CD4-positive, alpha-beta T cell treated with Interferon alpha-2 for 1 hour (primary cell): ENCODE data around the gene TOB1.
"Not testable (repeated sequence)": the region's sequence is repeated elsewhere in the genome, so short reads cannot be mapped to it uniquely, and the experiment has no call there.

Experiments
- DNase-seq, 2 donors: peaks; one replicate each; pipeline ENCODE4 v3.0.0-alpha.2; 2020 to 2022

TOB1 gene

DNA sequence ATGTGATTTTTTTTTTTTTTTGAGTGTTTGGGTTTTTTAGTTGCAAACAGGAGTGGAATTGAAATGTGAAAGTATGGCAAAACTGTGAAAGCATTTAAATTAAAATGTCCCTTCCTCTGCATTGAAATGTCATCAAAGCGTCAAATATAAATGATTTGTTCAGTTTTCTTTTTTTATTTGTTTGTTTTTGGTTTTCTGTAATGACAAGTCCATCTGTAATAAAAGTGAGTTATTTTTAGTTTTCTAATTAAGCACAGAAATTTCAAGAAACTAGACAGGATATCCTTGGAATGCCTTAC, 1.9 kb upstream of the TOB1 start:
- no peak for DNase-seq

DNA sequence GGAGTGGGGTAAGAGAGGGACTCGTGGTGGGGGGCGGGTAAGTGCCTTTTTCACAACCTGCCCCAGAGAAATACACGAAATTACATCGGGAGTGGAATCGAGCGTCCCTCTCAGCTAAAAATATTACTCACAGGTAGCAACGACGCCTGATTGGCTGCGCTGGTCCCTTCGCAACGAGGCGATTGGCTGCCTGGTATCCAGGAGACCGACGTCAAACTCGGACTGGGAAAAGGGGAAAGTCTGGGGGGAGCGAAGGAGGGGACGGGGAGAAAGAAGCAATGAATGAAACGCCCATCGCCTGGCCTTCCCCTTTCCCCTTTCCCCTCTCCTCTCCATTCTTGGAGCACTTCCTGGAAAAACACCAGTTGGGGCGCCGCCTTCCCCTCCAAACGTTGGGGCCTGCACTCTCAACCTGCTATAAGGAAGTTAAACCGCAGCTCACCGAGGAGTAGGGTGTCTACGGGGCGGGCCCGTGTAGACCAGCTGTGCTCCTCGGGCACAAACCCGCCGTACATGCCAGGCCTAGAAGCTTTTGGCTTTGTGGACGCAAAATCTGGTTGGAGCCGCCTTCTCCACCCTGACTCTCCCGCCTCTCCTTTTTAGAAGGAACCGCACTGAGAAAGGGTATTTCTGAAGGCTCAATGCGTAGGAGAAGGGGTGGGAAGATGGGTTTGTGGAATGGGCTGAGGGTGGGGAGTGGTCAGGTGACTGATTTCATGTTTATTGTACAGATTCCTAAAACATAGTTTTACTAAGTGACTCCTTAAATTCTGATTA, 1.4 kb upstream of the TOB1 start:
- peak; percentile 87 to 90 for DNase-seq

DNA sequence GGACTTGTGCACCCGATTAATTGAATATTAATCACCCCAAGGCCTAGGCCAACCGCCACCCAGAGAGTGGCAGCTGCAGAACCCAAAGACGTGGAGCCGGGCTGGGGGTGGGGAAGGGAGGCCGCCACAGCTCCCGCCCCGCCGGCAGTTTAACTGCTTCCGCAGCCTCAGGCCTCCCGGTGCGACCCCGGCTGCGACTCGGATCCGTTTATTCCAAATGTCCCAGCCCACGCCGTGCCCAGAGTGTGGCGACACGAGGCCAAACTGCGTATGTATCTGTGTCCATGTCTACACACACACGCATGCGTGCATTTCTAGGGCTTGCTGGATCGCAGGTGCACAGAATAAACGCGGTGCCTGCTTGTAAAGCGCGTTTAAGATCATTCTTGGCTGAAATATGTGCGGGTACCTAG, 802 bp upstream of the TOB1 start:
- peak in 1 of 2 donors; percentile 62 for DNase-seq

DNA sequence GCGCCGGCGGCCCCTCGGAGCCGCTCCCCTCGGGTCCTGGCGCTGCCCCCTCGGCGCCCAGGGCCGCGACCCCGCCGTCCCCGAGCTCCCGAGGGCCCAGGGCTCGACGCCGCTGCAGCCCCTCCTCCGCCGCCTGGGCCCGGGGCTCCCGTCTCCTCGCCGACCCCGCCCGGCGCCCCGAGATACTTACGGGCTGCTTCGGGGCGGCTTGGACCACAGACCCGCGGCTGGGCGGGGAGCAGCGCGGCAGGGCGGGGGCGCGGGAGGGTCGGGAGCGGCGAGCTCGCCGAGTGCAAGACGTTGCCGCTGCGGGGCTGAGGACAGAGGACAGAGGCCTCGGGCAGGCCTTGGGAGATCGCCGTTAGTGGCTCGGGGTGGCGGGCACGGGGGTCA, 290 bp downstream of the TOB1 start:
- no peak for DNase-seq

DNA sequence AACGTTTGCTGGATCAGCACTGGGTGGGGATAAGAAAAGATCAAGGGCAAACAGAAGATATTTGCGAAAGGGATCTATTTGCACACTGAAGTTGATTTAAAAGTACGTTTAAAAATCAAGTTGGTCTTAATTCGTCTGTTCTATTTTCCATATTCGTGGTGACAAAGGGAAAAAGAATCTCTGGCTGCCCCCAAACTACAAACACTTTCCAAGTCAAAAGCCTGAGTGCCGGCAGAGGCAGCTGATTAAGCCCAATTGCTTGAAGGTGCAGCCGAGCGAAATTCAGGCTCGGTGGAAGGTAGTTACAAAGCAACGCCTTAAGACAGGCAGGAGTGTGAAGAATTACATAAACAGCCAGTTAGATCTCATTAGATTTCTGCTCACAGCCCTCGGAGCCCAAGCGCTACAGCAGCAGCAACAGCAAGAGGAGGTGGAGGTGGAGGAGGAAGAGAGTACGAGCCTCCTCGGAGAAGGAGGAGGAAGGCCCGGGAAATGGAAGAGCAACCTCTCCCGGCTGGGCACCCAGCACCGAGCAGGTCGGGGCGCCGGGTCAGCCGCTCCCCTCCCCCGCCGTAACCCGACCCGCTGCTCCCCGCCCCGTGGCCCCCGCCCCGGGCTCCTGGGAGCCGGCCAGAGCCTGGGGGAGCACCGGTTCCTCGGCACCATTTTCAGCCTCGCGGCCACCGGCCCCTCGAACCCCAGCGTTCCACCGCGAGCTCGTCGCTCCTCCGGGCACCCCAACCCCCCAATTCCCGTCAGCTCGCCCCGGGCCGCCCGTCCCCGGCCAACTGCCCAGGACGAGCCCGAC, 890 bp downstream of the TOB1 start:
- DNase-seq = peak; percentile 43 to 62

DNA sequence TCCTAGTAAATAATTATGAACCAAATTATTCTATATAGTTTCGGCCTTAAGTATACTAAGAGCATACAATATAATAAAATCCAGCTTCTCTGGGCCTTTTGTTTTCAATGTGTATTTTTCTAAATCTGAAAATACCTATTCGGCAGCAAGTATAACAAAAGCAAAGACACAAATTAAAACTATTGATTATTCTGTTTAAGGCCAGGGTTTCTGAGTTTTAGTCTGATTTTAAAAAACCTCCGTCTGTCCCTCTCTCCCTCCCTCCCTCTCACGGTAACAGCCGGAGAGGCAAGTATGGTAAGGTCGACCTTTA, 1.5 kb downstream of the TOB1 start:
- no peak for DNase-seq

DNA sequence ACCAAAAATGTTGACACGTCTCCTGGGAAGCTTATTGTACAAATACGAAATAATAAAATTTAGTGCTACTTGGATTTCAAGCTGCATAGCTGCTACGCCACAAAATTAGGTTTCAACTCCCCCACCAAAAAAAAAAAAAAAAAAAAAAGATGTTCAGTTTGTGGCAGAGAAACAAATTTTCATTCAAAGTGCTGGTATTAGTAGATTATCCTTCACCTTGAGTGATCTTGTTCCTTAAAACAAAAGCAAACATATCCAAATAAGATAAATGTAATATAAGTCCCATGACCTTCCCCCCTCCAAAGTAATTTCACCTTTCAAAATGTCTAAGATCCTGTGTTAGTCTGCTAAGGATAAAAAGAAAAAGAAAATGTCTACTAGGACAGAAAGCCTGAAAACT, 2.2 kb downstream of the TOB1 start:
- DNase-seq = no peak

DNA sequence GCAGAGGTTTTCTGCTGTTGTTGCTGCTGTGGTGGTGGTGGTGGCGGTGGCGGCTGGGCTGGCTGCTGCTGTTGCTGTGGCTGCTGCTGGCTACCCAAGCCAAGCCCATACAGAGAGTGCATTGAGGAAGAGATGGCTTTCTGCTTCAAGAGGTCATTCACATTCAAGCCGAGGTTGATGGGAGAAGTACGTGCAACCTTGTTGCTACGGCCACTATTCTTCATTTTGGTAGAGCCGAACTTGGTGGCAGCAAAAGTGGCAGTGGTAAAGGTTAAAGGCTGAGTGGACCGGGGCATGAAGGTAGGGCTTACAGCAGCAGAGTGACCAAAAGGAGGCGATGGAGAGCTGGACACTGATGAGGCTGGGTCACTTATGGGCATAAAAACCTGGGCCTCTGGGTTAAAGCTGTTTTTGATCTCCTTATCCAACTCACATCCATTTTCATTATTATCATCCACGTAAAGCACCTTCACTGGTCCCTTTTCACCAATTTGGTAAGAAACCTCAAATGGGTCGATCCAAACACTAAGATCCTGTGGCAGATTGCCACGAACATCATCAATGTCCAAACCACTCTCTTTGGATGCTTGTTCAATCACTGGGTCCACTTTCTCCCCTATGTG, 2.8 kb downstream of the TOB1 start:
- peak; percentile 48 to 51 for DNase-seq

DNA sequence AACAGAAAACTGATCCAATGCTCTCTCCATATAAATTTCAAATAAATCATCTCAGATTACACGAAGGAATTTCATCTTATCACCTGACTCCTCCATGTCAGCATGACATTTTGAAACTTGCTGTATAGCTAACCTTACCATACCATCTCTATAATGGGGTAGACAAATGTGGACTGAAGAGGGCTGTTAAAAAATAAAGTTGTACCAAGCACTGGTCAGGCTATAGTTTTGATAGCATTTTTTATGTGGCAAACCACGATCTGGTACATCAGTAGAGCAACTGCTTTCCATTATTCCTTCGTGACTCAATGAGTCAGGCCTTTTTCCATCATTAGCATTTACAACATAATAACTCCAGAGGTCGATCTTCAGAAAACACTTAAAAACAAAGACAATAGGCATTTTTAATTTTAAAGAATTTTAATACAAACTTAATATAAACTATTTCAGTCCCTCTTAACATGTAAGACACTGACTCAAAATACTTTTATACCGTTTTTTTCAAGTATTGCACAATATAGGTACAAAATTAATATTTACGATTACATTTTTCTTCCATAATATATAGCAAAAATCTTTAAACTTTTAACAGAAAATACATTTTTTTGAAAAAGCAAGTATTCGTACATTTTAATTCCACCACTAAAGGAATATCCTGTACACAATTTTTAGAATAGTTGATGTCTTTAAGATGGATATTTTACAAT, 4.2 kb downstream of the TOB1 start:
- no peak for DNase-seq

DNA sequence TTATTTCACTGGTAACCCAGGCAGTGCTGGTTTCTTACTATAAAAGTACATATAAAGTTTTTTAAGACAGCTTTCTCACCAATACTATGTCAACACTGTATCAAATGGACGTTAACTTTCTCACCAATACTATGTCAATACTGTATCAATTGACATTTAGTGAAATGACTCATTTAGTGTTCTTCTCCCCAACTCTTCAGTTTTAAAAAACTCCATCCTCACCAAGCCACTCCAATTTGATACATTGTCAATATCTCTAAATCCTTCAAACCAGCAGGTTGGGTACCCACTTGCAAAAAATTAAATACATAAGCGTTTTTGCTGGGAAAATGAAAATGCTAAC, 4.8 kb downstream of the TOB1 start:
- no peak for DNase-seq

DNA sequence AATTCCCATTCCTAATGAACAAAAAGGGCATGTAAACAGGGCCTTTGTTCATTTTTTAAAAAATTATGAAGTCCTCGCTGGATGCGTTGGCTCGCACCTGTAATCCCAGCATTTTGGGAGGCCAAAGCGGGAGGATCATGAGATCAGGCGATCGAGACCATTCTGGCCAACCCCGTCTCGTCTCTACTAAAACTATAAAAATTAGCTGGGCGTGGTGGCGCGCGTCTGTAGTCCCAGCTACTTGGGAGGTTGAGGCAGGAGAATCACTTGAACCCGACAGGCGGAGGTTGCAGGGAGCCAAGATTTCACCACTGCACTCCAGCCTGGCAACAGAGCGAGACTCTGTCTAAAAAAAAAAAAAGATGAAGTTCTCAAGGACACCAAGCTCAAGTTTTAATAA, 6.4 kb downstream of the TOB1 start:
- DNase-seq = not testable (repeated sequence)

DNA sequence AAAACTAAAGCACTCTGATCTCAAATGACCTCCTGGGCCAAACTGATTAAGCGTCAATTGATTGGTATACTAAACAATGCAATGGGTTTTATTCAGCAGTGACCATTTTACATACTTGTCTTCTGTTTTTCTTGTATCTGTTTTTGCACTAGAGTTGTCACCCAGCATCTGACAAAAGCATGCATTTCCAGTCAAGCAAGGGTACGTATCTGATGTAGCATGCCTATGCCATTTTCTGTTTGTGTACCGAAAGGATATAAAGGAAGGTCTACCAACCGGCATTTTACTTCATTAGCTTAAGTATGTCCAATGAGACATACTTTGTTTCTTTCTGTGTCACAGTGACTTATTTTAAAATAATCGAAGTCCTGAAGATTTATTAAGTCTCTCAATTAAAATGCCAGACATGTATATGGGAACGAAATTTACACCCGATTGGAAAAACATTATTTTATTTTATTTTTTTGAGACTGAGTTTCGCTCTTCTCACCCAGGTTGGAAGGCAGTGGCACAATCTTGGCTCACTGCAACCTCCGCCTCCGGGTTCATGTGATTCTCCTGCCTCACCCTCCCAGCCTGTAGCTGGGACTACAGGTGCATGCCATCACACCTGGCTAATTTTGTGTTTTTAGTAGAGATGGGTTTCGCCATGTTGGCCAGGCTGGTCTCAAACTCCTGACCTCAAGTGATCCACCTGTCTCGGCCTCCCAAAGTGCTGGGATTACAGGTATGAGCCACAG, 7.5 kb downstream of the TOB1 start:
- DNase-seq = no peak

DNA sequence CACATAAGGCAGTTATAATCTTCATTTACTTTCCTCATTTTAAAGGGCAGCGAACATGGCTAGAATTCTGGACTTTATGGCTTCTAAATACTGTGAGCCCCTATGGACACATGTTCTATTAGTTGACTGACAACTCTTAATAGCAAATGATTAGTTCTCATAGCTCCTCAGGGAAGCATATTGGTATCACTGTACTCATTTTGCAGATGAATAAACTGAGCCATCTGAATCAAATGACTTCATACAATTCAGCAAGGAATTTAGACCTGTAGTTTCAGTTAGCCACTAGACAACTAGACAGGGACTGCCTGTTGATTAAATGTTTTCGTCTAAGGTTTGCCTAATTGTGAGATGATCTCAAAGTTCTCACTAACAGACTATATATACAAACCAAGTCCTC, 9.7 kb downstream of the TOB1 start:
- DNase-seq = no peak

DNA sequence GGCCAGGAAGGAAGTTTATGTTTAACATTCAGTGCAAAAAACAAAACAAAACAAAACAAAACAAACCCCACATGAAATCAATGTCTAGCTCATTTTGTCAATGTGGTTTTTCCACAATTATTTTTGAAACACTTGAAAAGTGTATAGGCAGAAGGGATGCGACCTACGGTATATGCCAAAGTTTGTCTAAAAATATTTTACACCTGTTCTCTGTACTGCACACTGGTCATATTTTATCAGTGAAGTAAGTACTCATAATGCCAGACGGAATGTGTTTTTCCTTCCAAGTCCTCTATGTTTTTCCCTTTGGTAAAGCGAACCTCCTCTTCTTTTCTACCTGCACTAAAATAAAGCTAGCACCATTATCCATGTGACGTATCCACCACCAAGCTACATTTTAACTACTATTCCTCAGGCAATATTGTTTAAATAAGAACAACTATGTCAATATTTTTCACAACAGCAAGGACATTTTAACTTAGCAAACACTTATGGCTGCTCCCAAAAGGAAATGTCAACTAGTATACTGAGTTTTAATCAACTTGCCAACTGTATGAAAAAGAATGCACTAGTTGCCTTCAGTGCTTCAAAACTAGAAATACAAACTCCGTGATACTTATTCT, 10.3 kb downstream of the TOB1 start:
- DNase-seq = no peak

DNA sequence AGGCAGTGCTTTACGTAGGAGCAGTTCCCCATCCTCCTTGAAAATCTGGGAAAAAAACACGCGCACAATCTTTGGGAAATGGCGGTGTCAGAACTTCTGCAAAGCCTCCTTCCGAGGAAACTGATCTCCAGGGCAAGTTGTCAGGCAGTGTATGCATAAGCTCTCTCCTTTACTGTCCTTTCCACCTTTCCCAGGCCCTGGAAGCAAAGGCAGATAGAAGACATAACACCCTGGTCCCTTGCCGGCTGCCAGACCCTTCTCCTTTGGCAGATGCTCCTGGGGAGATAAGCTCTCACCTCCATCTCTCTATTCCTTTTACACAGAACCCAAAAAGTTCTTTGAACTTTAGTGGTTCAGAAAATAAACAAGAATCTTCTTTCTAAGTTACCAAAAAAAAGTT, 12.4 kb downstream of the TOB1 start:
- no peak for DNase-seq

DNA sequence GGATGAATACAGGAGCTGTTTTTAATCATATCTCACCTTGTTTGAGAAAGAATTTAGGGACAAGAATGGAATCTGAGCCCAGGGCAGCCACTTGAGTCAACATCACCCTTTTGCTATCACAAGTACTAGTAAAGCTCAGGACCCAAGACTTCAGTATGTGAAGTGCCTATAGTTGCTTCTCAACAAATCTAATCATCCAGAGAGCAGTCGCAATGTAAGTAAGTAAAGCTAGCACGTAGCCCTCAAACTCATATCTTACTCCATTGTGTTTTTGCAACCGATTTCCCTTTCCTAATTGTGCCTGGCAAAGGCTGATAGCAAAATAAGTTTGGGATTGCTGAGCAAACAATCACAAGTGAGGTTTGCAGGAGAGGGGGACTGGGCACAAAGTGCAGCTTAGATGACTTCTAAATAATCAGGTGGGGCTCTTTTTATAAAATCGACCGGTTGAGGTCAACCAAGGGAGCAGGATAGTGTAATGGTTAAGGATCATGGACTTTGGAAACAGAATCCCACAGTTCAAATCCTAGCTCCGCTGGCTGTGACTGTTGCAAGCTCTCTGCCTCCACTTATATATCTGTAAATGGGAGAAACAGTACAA, 13.0 kb downstream of the TOB1 start:
- no peak for DNase-seq

DNA sequence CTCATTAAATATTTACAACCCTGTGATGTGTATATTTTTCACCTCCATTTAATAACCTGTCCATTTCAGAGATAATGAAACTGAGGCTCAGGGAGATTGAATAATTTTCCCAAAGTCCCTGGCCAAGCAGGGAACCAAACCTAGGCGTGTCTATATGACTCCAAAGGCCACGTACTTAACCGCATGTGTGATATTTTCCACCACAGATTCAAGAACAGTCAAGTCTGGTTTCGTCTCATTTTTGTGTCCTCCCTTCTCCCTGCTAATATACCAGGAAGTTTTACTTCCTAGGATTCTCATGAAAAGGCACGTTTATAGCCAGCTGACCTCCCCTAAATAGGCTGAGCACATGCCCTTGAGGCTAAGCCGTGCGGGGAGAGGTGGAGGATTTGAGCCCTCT, 15.5 kb downstream of the TOB1 start:
- no peak for DNase-seq

DNA sequence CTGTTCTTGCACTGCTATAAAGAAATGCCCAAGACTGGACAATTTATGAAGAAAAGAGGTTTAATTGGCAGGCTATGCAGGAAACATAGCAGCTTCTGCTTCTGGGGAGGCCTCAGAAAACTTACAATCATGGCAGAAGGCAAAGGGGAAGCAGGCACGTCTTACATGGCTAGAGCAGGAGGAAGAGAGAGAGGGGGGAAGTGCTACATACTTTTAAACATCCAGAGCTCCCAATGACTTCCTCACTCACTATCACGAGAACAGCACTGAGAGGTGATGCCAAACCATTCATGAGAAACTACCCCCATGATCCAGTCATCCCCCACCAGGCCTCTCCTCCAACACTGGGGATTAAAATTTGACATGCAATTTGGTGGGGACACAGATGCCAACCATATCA, 17.4 kb downstream of the TOB1 start:
- no peak for DNase-seq

DNA sequence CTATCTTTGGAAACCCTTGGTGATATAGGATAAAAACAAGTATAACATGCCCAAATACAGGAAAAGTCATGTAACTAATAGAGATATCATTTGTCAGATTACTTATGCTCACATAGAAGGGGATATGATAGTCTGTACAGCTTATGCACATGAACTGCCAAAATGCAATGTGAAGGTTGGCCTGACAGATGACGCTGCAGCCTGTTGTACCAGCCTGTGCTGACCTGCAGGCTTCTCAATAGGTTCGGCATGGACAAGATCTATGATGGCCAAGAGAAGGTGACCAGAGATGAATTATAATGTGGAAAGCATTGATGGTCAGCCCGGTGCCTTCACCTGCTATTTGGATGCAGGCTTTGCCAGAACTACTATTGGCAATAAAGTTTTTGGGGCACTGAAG, 18.1 kb downstream of the TOB1 start:
- no peak for DNase-seq

DNA sequence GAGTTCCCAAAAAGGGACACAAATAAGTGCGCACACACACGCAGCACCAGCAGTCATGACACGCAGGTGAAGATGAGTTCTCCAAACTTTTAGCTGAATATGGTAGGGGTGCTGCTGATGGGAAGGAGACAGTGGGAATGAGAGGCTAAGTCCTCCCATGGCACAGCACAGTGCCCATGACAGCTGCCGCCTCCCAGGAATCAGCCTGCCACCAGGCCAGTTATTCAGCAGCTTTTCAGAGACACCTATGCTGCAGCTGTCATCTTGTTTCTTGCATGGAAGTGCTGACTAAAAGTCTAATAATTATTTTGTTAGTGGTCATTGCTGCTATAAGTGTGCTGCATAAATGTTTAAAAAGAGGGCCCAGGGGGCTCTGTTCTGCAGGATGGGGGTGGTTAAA, 18.6 kb downstream of the TOB1 start:
- no peak for DNase-seq

DNA sequence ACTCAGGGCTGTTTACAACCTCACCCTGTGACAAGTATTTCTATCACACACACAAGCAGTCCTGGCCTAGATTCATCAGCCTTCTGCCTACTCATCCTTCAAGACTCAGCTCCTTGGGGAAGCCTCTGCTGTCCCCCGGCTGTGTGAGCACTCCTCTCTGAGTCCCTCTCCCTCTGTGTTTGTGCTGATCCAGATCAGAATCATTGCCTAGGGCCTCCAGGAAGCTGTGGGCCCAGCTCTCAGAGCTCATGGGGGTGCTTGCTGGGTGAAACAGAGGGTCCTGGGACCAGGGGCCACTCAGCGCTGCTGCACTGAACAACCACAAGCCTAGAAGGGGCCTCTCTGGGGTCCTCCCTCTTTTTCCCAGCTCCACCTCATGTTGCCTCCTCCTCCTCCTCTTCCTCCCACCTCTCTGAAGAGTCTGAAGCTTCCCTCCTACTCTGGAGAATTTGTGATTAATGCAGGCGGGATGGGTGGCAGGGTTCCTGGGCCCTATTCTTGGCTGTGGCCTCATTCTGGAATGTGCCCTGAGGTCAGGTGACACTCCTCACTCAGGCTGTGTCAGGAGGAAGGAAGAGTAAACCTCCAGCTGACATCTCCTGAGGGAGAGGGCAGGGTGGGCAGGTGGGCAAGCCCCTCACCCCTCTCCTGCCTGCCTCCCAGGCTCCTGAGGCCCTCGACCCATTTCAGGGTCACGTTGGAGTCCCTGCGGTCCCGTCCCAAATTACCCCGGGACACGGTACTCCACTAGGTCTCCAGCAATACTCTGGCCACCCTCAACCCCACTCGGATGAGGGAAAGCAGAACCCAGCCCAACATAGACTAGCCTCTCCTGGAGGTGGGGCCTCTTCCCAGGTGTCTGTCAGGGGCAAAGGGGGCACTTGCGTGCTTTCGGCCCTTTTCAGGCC, 20.7 kb downstream of the TOB1 start:
- no peak for DNase-seq
